T follicular helper cell (primary cell): ENCODE measurements around the gene SLCO2B1.

Experiments used
- DNase-seq: peaks from one replicate; pipeline ENCODE4 v3.0.0-alpha.2; 2020; ENCODE audit warnings: low read depth

Gene SLCO2B1

DNA sequence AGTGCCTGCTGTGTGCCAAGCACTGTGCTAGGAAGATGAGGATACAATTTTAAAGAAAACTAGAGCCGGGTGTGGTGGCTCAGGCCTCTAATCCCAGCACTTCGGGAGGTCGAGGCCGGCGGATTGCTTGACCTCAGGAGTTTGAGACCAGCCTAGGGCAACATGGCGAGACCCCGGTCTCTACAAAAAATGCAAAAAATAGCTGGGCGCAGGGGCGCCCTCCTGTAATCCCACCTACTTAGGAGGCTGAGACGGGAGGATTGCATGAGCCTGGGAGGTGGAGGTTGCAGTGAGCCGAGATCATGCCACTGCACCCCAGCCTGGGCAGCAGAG lies 98.0 kb downstream of the SLCO2B1 start:
- no peak for DNase-seq

GRCh38 chr11:75249704-75250103 lies 98.8 kb downstream of the SLCO2B1 start:
- no peak for DNase-seq

DNA sequence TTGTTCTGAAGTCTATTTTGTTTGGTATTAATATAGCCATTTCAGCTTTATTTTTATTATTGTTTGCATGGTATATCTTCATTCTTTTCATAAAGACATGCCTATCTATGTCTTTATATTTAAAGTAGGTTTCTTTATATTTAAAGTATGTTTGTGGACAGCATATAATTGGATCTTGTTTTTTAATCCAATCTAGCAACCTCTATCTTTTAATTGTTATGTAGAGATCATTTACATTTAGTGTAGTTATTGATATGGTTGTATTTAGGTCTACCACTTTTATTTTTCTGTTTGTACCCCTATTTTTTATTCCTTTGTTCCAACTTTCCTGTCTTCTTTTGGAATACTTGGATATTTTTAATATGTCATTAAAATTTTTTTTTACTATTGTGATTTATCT lies 103.4 kb downstream of the SLCO2B1 start:
- no peak for DNase-seq
